Lower leg skin (tissue), 4 donors: ENCODE measurements around the gene SUPT5H. TPM values are rescaled to one million over a fixed set of nuclear protein-coding genes. Genes with fewer than 3 reads are reported as not detected.

ENCODE experiments used
- DNase-seq, 2 donors: peaks; one replicate each; pipeline ENCODE4 v3.0.0-alpha.2; 2019; ENCODE audit warnings: low spot score in 2 of 2
- H3K4me3 ChIP-seq: fragments of 200-600 bp; sonication (generic); 2 replicates; pipeline ENCODE4 v1.5.1; 2017; ENCODE audit warnings: mild to moderate bottlenecking, low read depth; ENCODE audit not compliant: poor library complexity, severe bottlenecking
- POLR2A ChIP-seq, 2 donors: fragments of 450-650 bp; IDR thresholded peaks; one replicate each; pipeline ENCODE4 v1.6.1; 2016 to 2017; ENCODE audit warnings: antibody characterized with exemption in 2 of 2, mild to moderate bottlenecking in 1 of 2, moderate library complexity in 1 of 2
- WGBS, 2 donors: methylation state at CpG; one replicate each; pipeline ENCODE4 v1.1.5; 2018; 5-methylcytosine and 5-hydroxymethylcytosine counted together
- intact Hi-C: fragments of 100-400 bp; cut with DNase I; formaldehyde crosslinking; loops from one replicate; pipeline ENCODE4 v1.15.0; 2023; ENCODE audit warnings: low total_unique reads
- total RNA-seq, 4 donors: library from RNA; depleted of rRNA; stranded (reverse); fragments of >200 nt; gene quantifications; one replicate each; pipeline ENCODE4 v1.1.0, GENCODE V29; 2016
- TF ChIP-seq, protein P1 (sequence below), 3 donors: fragments of 450-650 bp; IDR thresholded peaks; one replicate each; pipeline ENCODE4 v1.5.1; 2016; ENCODE audit warnings: antibody characterized with exemption in 3 of 3, mild to moderate bottlenecking in 3 of 3, moderate library complexity in 2 of 3

SUPT5H gene
- total RNA-seq, 4 donors from 2014 or later: 70.0 to 102 (median 77.3) TPM

DNA sequence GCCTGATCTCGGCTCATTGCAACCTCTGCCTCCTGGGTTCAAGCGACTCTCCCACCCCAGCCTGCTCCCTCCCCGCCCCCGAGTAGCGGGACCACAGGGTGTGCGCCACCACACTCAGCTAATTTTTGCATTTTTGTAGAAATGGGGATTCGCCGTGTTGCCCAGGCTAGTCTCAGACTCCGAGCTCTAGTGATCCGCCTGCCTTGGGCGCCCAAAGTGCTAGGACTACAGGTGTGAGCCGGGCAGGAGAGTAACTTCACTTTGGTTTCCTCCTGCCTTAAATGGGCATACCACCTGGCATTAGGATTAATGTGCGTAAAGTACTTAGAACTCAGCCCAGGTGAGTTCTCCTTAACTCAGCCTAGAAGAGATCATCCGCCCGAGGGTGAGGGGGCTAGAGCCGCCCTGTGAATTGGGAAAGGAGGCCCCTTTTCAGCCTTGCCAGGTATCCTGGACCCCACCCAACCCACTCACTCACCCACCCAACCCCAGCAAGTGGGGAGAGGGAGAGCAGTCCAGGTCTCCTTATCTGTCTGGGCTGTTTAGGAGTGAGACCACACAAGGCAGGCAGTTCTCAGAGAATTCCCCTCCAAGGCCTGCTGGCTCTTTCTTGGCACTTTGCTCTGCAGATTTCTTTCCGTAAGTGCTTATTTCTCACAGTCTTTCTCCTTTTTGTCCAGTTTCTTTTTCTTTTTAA is 40.0 kb upstream of the SUPT5H start:
- no peak for DNase-seq
- H3K4me3 ChIP-seq: no peak overlapping the region
- TF ChIP-seq POLR2A (IDR thresholded peaks at IDR 0.05): no peak
- TF ChIP-seq, protein P1, sequence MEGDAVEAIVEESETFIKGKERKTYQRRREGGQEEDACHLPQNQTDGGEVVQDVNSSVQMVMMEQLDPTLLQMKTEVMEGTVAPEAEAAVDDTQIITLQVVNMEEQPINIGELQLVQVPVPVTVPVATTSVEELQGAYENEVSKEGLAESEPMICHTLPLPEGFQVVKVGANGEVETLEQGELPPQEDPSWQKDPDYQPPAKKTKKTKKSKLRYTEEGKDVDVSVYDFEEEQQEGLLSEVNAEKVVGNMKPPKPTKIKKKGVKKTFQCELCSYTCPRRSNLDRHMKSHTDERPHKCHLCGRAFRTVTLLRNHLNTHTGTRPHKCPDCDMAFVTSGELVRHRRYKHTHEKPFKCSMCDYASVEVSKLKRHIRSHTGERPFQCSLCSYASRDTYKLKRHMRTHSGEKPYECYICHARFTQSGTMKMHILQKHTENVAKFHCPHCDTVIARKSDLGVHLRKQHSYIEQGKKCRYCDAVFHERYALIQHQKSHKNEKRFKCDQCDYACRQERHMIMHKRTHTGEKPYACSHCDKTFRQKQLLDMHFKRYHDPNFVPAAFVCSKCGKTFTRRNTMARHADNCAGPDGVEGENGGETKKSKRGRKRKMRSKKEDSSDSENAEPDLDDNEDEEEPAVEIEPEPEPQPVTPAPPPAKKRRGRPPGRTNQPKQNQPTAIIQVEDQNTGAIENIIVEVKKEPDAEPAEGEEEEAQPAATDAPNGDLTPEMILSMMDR (IDR thresholded peaks at IDR 0.05): no peak
- WGBS, 2 donors: 70 to 72% methylated on average over 17 of the region's 17 CpGs
- intact Hi-C loops: no loop called here

DNA sequence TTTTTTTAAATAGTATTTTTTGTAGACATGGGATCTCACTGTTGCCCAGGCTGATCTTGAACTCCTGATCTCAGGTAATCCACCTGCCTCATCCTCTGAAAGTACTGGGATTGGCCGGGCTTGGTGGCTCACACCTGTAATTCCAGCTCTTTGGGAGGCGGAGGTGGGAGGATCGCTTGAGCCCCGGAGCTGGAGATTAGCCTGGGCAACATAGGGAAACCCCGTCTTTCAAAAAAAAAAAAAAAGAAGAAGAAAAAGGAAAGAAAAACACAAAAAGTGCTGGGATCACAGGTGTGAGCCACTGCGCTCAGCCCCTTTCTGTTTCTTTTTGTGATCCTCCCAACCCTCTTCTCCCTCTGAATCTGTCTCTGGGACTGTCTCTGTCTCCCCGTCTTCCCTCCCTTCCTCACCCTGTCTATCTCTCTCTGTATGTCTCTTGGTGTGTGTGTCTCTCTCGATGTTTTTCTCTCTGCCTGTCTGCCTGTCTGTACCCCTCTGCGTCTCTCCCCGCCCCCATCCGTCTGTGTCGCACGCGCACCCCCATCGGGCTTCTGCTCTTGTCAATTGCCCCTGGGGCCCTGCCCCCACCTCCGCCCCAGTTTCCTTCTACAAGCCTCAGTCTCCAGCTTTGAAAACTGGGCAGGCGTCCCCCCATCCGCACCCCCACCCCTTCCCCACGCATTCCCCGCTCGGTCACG is 39.3 kb upstream of the SUPT5H start:
- peak overlapping the region; percentile 13 for H3K4me3 ChIP-seq
- intact Hi-C loops: no loop called here
- peak in 1 of 2 donors; percentile 97 for DNase-seq
- 9 to 10% methylated on average over 17 to 22 of the region's 22 CpGs for WGBS, 2 donors
- no peak for TF ChIP-seq POLR2A (IDR thresholded peaks at IDR 0.05)
- TF ChIP-seq, protein P1 (IDR thresholded peaks at IDR 0.05): no peak

DNA sequence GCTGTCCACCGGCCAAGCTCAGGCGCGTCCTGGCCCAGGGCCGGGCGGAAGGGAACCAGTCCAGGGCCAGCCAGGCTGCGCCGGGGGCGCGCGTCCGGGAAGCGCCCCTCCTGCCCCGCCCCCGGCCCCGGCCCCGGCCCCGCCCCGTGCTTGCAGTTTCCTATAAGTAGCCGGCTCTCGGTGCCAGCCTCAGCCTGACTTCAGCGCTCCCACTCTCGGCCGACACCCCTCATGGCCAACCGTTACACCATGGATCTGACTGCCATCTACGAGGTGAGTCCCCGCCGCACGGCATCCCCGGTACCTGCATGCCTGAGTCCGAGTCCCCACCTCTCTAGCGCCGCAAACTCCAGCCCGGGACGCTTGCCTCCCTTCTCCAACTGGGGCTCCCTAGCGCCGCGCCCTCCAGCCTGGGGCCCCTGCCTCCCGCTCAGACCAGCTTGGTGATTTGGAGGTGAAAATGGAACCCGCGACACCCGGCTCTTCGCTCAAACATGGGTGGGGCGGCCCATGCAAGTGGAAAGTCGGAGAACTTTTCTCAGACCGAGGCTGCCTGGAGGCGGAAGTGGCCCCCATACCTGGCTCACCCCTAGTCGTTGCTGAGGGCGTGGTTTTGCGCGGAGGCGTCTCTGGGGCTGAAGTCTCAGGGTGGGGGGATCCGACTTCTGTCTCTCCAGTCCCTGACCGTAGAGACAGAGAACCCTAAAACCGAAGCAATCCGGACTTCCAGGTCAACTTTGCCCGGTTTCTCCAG is 38.5 kb upstream of the SUPT5H start, which contains the start of gene ZFP36:
Gene ZFP36, plus strand, starts transcription at position 192 of the 754 bp plus-strand sequence. Its CDS starts 58 bp downstream, at position 250.
- peak; percentile 91 to 99 for DNase-seq
- intact Hi-C loops: no loop called here
- TF ChIP-seq, protein P1 (IDR thresholded peaks at IDR 0.05): no peak
- TF ChIP-seq POLR2A (IDR thresholded peaks at IDR 0.05): peak in 1 of 2 donors; percentile 99
- peak within 1 kb of the TSS; percentile 99 for H3K4me3 ChIP-seq
- WGBS, 2 donors: 0% methylated on average over 16 to 49 of the region's 56 CpGs

DNA sequence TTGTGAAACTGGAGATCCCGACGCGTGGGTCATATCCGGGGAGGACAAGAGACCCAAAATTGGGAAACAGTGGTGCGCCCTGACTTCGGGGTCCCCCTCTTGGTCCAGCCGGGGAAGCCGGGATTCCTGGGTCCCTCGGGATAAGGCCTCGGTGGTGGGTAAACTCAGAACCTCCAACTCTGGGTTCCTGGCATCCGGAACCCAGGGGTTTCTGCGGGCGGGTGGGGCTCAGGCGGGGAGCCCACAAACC is 38.0 kb upstream of the SUPT5H start:
- TF ChIP-seq, protein P1 (IDR thresholded peaks at IDR 0.05): no peak
- TF ChIP-seq POLR2A (IDR thresholded peaks at IDR 0.05): no peak
- intact Hi-C loops: no loop called here
- peak overlapping the region; percentile 99 for H3K4me3 ChIP-seq
- no peak for DNase-seq
- 0% methylated on average over 11 to 14 of the region's 14 CpGs for WGBS, 2 donors

DNA sequence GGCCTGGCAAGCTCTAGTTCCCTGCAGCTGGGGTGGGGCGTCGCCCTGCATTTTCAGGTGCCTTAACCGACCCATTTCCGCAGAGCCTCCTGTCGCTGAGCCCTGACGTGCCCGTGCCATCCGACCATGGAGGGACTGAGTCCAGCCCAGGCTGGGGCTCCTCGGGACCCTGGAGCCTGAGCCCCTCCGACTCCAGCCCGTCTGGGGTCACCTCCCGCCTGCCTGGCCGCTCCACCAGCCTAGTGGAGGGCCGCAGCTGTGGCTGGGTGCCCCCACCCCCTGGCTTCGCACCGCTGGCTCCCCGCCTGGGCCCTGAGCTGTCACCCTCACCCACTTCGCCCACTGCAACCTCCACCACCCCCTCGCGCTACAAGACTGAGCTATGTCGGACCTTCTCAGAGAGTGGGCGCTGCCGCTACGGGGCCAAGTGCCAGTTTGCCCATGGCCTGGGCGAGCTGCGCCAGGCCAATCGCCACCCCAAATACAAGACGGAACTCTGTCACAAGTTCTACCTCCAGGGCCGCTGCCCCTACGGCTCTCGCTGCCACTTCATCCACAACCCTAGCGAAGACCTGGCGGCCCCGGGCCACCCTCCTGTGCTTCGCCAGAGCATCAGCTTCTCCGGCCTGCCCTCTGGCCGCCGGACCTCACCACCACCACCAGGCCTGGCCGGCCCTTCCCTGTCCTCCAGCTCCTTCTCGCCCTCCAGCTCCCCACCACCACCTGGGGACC is 37.6 kb upstream of the SUPT5H start:
- intact Hi-C loops: no loop called here
- peak overlapping the region; percentile 99 for H3K4me3 ChIP-seq
- no peak for TF ChIP-seq POLR2A (IDR thresholded peaks at IDR 0.05)
- TF ChIP-seq, protein P1 (IDR thresholded peaks at IDR 0.05): no peak
- DNase-seq: peak; percentile 71 to 94
- 2 to 7% methylated on average over 22 to 29 of the region's 40 CpGs for WGBS, 2 donors
